ENCODE results near the gene PLD2.
"Not testable (repeated sequence)": the region's sequence is repeated elsewhere in the genome, so short reads cannot be mapped to it uniquely, and the experiment has no call there.

The PLD2 gene

DNA sequence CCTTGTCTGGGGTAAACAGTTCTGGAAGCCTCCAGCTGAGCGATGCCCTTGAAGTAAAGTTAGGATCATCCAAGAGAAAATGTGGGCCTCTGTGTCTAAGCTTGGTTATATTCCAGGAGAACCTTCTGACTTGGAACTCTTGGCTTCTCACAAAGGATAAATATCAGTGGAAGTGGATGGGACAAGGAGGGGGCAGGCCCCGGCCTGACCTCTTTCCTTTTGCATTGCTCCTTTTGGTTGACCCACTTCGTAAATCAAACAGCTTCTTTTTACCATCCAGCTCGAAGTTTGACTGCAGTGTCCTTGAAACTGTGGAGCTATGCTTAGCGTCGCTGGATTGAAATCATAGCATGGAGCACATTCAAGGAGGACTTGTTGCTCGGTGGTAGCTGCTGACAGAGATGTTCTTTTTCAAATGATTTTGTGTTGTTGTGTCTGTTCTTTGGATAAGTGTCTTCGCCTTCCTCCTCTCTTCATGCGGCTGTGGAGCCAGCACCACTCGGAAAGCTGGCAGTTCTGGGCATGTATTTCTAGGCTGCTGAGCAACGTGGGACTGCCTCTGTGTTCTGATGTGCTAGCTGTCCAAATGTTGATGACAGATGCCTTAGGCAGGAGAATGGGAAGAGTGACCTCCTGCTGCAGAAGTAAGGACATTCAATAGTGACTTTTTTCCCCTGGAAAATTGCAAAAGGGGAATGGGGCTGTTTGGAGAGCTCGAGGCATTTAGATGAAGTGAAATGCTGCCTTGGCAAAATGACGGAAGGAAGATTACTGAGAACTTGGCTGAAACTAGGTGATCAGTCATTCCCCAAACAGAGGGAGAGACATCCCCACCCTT is 30.7 kb downstream of the PLD2 start:
- no peak for DNase-seq

DNA sequence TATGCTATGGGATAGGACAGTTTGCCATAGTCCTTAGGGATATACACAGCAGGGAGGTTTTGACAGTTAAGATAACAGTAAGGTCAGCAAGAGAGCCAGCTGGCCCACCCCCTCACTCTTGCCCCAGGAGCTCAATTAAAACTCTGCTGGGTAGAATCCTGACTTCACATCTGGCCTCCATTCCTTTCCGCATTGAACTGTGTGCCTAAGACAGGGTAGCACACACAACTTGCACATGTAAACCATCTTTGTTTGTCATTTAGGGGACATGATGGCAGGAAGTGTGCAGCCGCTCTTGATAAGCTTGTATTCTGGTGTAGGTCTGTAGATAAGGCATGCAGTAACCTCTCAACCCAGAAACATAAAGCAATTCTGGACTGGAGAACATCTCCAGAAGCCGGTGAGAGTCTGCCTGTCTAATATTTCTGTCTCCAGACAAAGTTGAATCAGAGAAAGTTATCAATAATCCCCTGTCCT is 31.4 kb downstream of the PLD2 start:
- DNase-seq = no peak

DNA sequence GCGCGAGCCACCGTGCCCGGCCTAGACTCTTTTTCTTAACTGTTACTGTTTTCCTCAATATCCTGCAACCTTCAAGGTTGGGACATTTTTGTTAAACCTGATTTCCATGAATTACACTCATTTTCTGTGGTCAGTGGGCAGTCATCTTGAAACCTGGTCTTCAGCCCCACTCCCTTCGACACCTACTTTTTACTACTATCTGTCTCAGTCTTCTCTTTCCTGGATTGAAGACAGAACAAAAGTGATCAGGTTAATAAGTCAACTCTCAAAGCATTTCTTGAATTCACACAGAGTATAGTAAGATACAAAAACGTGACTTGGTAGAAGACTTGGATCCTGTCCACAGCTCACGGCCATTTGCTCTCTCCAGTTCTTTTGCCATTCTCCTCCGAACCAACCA is 32.3 kb downstream of the PLD2 start:
- no peak for DNase-seq

DNA sequence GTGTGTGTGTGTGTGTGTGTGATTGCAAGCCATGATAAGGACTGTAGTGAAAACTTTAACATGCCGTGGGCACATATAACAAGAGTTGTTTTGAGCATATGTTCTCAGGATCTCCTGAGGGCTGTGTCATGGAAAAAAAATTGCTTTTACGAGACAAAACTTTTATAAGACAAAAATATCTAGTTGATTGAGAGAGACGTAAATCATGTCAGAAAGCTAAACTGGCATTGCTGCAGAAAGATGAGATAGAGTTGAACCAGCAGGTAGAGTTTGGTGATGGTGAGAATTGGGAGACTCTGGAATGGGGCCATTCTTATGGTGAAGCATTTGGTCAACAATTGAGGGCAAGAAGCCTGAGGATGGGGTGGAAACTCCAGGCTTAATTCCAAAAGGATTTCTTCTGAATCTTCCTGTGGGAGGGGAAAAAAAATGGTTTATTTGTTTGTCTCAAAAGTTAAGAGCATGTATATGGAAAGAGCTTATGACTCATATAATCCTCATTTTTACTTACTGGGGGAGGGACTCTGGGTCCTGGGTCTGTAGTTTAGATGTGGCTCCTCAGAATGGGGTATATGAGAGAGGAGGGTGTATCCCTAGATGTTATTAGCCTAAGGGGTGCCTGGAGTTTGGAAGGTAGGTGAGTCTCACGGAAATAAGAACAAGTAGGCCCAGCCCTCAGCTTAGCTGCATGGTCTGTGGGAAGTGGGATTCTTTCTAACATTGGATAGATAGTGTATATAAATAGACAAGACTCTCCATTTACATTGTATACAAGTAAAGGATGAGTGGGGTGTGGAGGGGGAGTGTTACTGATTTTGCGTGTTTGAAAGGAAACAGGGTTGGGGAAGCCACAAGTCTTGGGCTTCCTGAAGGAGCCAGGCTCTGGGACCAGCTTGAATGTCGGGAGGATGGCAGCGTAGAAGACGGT is 33.3 kb downstream of the PLD2 start:
- no peak for DNase-seq

DNA sequence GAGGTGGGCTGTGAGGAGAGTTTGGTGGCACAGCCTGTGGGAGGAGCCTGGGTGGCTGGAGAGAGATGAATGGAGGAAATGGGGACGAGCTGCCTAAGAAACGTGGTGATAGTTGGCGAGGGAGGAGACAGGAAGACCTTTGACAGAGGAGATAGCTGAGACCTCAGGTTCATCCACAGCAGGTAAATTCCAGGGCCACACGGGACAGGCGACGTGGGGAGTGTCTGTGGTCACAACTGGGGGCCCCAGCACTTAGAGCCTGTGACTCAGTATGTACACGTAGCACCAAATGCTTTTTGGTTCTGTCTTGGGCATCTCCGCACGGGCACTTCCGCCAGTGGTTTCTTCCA is 33.9 kb downstream of the PLD2 start:
- no peak for DNase-seq

DNA sequence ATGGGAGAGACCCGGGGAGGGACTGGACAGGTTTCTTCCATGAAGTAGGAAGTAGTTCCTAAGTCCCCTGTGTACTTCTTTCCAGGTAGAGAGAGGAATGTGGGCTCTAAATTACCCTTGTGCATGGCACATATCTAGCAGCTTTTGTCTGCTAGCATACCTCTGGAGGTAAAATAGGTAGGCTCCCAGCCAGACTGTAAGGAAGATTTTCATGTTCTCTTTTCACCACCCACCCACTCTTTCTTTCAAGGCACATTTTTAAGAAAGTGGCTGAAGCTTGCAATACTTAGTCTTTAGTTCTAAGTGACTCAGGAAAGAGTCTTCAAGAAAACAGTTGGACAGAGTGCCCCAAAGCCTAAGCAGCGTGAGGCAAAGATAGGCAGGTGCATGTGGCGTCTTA is 35.4 kb downstream of the PLD2 start:
- DNase-seq = no peak

DNA sequence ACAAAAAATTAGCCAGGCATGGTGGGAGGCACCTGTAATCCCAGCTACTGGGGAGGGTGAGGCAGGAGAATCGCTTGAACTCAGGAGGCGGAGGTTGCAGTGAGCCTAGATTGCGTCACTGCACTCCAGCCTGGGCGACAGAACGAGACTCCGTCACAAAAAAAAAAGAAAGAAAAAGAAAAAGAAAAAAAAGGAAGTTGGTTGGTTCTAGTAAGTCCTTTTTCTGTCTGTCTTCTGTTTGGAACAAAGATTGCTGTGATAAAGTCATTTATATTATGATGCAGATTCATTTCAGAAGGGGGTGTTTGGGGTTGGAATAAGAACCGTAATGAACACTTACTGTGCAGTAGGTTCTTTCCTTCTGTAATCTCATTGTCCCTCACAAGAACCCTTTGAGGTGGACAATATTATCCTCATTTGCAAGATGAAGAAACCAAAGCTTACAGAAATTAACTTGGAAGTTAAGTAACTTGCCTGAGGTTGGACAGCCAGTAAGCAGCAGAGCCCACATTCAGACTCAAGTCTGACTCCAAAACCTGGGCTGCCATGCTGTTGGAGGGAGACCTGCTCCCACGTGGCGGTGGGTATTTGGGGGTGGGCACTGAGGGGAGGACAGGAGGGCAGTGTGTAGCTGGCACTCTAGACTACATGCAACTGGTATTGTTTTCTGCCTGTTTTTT is 36.5 kb downstream of the PLD2 start:
- no peak for DNase-seq

DNA sequence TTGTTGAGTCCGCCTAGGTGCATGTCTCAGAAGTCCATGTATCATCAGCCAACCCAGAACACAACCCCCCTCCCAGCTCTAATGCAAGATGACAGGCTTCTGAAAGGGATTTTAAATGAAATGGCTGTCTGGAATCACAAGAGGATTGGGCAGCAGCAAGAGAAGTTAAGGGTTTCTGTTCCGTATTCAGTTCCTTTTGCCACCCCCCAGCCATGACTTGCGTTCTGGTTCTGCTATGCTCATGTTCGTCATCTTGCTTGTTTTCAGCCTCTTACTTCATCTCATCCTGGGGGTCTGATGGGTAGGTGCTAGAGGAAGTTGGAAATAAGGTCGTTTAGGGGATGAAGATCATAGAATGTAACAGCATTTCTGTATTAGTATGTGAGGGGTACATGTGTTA is 38.2 kb downstream of the PLD2 start:
- no peak for DNase-seq

DNA sequence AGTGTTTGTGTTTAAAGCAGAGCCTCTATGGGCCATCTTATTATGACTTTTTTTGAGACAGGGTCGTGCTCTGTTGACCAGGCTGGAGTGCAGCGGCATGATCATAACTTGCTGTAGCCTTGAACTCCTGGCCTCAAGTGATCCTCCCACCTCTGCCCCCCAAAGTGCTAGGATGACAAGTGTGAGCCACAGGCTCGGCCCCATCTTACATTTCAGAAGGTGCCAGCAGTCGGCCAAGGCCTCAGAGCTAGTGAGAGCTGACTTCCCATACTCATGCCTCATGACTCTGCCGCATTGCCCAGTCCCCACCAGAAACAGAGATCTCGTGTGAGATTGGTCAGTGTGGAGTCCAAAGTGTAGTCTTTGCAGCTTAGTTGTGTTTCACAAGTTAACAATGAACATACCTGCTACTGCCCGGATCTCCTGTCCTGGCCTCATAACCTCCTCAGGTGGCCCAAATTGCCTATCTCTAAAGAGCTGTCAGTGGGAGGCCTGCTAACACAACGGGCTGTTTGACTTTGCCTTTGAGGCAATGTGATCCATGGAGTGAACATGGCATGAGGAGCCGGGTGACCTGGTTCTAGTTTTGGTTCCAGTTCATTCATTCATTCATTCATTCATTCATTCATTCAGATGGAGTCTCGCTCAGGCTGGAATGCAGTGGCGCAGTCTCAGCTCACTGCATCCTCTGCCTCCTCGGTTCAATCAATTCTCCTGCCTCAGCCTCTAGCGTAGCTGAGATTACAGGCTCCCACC is 39.9 kb downstream of the PLD2 start:
- DNase-seq = no peak

DNA sequence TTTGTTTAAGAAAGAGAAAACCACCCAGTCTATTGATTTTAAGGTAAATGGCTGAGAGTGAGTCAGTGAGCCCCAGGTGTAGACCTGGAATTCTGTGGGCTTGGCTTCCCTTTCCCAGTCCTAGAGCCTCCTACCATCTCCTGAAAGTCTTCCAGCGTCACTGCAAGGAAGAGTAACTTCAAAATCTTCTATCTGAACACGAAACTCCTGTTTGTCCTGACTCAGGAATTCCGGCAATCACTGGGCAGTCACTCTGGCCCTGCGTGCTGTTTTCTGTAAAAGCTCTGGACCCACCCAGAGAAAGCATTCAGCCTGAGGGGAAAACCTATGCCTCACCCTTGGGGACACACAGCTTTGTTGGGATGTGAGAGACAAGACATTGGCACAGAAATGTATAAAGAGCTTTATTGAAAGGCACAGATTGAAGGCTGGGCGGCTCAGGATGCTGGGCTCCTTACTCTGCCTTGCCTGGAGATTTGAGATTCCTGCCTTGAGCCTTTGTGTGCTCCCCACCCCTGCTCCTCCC is 42.1 kb downstream of the PLD2 start:
- DNase-seq = no peak

DNA sequence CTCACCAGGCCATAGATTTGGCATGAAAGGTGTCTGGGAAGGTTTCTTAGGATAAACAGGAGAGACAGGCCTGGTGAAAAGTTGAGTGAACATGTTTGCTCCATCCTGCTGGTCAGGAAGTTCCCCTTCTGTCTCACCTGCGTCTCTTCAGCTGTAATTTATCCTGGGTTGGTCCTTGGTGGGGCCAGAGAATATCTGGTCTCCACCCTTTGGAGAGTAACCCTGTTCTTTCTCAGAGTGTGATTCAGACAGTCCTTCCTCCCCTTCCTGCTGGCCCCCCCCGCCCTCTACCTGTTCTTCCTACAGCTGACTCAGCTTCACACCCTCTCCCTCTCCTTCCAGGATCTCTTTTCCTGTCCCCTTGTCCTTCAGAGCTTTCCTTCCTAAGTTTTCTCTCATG is 43.3 kb downstream of the PLD2 start:
- no peak for DNase-seq

DNA sequence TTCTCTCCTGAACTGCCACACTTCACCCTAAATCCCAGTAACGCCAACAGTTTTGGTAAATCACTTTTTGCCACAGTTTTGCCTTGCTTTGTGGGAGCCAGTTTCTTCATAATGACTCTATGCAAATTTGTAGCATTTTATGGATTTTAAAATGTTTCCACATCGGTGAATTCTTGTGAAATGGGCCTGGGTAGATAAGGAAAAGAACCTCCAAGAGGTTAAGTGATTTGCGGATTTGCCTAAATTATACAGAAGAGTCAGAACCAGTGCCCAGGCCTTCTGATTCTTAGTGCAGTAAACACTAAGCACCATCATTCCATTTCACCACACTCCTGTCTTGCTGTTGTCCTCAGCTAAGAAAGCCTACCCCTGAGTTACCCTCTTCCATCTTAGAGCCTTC is 44.1 kb downstream of the PLD2 start:
- DNase-seq = no peak

DNA sequence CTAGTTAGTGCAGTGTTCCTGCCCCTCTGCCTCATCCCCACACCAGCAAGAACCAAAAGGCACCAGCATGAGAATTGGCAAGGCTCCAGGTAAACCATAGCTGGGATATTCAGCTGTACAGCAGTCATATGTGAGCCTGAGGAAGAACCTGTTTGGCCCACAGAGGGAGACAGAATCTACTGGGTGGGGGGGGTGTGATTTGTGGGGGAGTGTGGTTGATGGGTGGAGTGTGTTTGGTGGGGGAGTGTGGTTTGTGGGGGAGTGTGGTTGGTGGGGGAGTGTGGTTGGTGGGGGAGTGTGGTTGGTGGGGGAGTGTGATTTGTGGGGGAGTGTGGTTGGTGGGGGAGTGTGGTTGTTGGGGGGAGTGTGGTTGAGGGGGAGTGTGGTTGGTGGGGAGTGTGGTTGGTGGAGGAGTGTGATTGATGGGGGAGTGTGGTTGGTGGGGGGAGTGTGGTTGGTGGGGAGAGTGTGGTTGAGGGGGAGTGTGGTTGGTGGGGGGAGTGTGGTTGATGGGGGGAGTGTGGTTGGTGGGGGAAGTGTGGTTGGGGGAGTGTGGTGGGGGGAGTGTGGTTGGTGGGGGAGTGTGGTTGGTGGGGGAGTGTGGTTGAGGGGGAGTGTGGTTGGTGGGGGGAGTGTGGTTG is 45.7 kb downstream of the PLD2 start:
- no peak for DNase-seq

DNA sequence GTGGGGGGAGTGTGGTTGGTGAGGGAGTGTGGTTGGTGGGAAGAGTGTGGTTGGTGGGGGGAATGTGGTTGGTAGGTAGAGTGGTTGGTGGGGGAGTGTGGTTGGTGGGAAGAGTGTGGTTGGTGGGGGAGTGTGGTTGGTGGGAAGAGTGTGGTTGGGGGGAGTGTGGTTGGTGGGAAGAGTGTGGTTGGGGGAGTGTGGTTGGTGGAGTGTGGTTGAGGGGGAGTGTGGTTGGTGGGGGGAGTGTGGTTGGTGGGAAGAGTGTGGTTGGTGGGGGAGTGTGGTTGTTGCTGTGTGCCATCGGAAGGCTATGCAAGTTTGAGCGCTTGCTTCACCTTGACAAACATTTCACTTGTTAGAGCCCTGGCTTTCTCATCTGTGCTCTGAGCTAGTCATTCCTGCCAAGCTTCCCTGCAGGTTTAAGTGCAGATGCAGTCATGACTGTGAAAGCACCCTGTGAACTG is 46.3 kb downstream of the PLD2 start:
- DNase-seq = no peak

DNA sequence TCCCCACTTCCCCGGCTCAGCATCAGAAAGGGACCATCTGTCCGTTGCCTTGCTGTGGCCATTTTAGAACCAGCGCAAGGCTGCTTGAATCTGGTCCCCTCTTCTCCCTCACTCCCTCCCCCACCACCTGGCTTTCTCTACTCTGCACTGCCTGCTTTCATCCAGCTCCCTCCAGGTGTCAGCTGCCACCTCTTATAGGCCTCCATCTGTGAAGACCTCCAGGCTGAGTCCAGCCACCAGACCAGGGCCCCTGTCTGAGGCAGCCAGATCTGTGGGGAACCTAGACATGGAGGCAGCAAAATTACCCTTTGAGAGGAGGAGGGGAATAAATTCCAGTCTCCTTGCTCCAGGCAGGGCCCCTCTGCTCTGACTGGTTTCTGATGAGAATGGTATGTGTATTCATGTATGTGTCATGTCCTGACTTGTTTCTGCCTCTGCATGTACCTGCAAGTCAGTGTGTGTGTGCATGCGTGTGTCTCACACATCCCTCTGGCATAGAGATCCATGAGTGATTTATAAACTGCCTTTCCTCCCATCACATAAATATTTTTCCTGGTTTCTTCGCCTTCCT is 47.2 kb downstream of the PLD2 start:
- DNase-seq = no peak

DNA sequence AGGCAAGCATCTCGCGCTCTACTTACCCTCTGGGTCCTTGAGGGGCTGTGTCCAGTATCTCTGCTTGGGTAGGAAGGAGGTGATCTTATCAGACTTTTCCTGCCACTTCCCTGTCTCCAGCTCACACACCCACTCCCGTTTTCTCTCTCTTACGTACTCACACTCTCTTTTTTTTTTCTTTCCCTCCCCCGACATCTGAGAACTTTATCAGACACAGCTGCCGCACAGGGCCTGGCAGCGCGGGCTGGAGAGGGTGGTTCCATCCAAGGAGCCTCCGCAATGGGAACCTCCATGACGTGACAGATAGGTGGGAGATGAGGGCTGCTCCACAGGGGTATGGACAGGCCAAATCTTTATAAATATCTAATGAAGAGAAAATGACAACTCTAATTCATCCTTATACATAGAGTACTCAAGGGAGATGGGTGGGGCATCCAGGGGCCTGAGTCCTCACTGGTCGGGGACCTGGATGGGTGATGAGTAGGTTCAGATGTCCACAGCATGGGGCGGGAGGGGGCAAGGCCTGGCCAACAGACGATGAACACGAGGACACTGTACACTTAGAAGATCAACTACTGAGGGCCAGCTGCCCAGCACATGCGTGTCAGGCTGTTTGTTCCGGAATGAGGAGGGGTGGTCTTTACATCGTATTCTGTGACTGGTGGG is 49.5 kb downstream of the PLD2 start:
- DNase-seq = no peak

DNA sequence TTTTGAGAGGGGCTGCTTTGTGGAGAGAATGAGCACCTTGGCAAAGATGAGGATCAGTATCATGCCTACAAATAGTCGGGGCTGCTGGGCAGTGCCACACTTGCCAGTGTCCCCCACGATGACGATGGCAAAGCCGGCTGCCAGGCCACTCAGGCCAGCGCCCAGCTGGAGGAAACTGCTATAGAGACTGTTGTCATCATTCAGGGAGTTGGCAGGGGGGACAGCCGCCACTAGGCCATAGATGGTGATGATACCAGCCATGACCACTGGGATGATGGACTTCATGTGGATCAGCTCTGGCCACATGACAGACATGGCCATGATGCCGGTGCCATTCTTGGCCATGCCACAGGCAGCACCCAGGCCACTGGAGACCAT is 50.0 kb downstream of the PLD2 start:
- DNase-seq = no peak

DNA sequence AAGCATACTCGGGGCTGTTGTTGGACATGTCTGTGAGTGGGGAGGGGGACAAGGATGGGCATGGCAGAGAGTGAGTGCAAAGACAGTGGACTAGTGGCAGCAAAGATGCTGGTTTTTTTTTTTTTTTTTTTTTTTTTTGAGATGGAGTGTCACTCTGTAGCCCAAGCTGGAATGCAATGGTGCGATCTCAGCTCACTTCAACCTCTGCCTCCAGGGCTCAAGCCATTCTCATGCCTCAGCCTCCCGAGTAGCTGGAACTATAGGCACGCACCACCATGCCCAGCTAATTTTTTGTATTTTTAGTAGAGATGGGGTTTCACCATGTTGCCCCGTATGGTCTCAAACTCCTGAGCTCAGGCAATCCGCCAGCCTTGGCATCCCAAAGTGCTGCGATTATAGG is 50.4 kb downstream of the PLD2 start:
- not testable (repeated sequence) for DNase-seq

DNA sequence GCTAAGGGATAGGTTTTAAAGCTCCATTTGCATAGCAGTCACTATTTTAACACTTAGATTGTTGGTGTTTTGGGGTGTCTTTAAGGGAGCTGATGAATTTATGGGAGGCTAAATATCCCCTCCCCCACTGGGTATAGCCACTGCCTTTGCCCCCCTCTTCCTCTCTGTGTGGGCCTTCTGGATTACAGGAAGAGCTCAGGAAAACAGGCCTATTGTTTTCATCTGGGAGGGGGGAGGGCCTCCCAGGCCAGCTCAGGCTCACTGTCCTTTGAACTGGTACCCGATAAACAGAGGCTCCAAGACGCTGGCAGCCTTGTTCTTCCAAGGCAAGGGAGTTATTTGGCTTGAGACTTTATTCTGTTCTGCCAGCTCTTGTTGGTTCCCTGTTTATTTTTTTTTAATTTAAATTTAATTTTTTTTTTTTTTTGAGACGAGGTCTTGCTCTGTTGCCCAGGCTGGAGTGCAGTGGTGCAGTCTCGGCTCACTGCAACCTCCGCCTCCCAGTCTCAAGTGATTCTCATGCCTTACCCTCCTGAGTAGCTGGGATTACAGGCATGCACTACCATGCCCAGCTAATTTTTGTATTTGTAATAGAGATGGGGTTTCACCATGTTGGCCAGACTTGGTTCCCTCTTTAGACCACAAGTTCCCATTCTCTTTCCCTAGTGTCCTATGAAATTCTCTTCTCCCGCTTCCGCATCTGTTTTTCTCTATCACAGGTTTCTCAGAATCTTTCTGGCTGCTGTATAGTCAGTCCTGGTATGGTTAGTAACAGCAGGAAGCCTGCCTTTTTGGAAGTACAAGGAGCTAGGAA is 51.3 kb downstream of the PLD2 start:
- no peak for DNase-seq

DNA sequence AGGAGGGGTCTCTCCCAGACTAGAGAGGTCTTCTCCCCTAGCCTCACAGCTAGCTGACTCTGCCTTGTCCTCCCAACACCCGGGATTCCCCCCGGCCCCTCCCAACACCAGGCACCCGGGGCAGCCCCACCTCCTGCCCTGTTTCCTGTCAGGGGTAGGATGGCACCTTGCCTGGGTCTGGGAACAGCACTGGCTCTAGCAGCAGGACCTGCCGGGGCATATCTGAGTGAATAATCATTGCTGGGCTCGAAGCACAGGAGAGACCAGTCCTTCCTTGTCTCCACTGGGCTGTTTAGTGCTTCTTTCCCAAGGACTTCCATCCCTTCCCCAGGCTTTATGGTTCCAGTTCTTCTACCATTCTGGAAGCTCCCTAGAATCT is 51.9 kb downstream of the PLD2 start:
- DNase-seq = no peak

All from activated gamma-delta T cell treated with Interleukin-2 at 50 U/mL for 16 hours (primary cell).